SK-N-SH treated with all-trans-retinoic acid at 6 μM for 48 hours (cell line): ENCODE results near the gene ZNF319.

Experiments
- ATAC-seq: fragments of 200-7000 bp; cut with Tn5 transposase; 3 replicates; pipeline ENCODE4 v1.9.1; 2020; ENCODE audit warnings: mild to moderate bottlenecking, moderate library complexity
- ARNTL ChIP-seq: fragments of 450-650 bp; formaldehyde crosslinking; IDR thresholded peaks from 2 replicates; pipeline ENCODE4 v1.5.0; 2020; ENCODE audit warnings: low read depth, mild to moderate bottlenecking, moderate library complexity, borderline replicate concordance
- BACH2 ChIP-seq: fragments of 250-450 bp; sonication (Bioruptor Pico); IDR thresholded peaks from 2 replicates; pipeline ENCODE4 v1.9.0; 2021; ENCODE audit warnings: mild to moderate bottlenecking, borderline replicate concordance
- CREB5 ChIP-seq: fragments of 250-450 bp; sonication (Bioruptor Pico); IDR thresholded peaks from 2 replicates; pipeline ENCODE4 v1.5.1; 2020; ENCODE audit warnings: low read depth, mild to moderate bottlenecking, moderate library complexity
- CSDC2 ChIP-seq: fragments of 250-450 bp; sonication (Bioruptor Pico); IDR thresholded peaks from 2 replicates; pipeline ENCODE4 v1.5.0; 2020; ENCODE audit warnings: mild to moderate bottlenecking, moderate library complexity
- CSRNP3 ChIP-seq: fragments of 250-450 bp; sonication (Bioruptor Pico); IDR thresholded peaks from 2 replicates; pipeline ENCODE4 v1.5.1; 2021; ENCODE audit warnings: mild to moderate bottlenecking, moderate library complexity
- ESRRG ChIP-seq: fragments of 250-450 bp; sonication (Bioruptor Pico); IDR thresholded peaks from 2 replicates; pipeline ENCODE4 v1.6.1; 2021; ENCODE audit warnings: mild to moderate bottlenecking
- GLIS3 ChIP-seq: fragments of 250-450 bp; sonication (Bioruptor Pico); IDR thresholded peaks from 2 replicates; pipeline ENCODE4 v1.5.0; 2020; ENCODE audit warnings: mild to moderate bottlenecking, moderate library complexity
- ISL1 ChIP-seq: fragments of 250-450 bp; sonication (Bioruptor Pico); IDR thresholded peaks from 2 replicates; pipeline ENCODE4 v2.1.2; 2022; ENCODE audit warnings: mild to moderate bottlenecking, moderate library complexity
- PATZ1 ChIP-seq: fragments of 250-450 bp; sonication (Bioruptor Pico); IDR thresholded peaks from 2 replicates; pipeline ENCODE4 v1.8.0; 2020; ENCODE audit warnings: mild to moderate bottlenecking, moderate library complexity, borderline replicate concordance
- POU6F1 ChIP-seq: fragments of 250-450 bp; sonication (Bioruptor Pico); IDR thresholded peaks from 2 replicates; pipeline ENCODE4 v1.8.0; 2021; ENCODE audit warnings: low read depth, mild to moderate bottlenecking, moderate library complexity, borderline replicate concordance
- PPARA ChIP-seq: fragments of 250-450 bp; sonication (Bioruptor Pico); IDR thresholded peaks from 2 replicates; pipeline ENCODE4 v1.5.0; 2020; ENCODE audit warnings: mild to moderate bottlenecking, borderline replicate concordance
- RARB ChIP-seq: fragments of 250-450 bp; sonication (Bioruptor Pico); IDR thresholded peaks from 2 replicates; pipeline ENCODE4 v1.8.0; 2021; ENCODE audit warnings: mild to moderate bottlenecking, moderate library complexity
- SNAI2 ChIP-seq: fragments of 250-450 bp; sonication (Bioruptor Pico); IDR thresholded peaks from 2 replicates; pipeline ENCODE4 v1.5.0; 2020; ENCODE audit warnings: mild to moderate bottlenecking, moderate library complexity
- TCF4 ChIP-seq: fragments of 250-450 bp; sonication (Bioruptor Pico); IDR thresholded peaks from 2 replicates; pipeline ENCODE4 v1.8.0; 2021; ENCODE audit warnings: mild to moderate bottlenecking, moderate library complexity, borderline replicate concordance
- ZC3H10 ChIP-seq: fragments of 250-450 bp; sonication (Bioruptor Pico); IDR thresholded peaks from 2 replicates; pipeline ENCODE4 v1.5.1; 2021; ENCODE audit warnings: mild to moderate bottlenecking, moderate library complexity
- ZFP3 ChIP-seq: fragments of 250-450 bp; sonication (Bioruptor Pico); IDR thresholded peaks from 2 replicates; pipeline ENCODE4 v1.5.0; 2020; ENCODE audit warnings: mild to moderate bottlenecking, moderate library complexity
- ZFP30 ChIP-seq: fragments of 450-650 bp; formaldehyde crosslinking; IDR thresholded peaks from 2 replicates; pipeline ENCODE4 v1.5.0; 2022; ENCODE audit warnings: mild to moderate bottlenecking, moderate library complexity
- ZNF565 ChIP-seq: fragments of 450-650 bp; formaldehyde crosslinking; conservative IDR thresholded peaks from 2 replicates; pipeline ENCODE4 v1.5.0; 2020; ENCODE audit warnings: low read depth, mild to moderate bottlenecking, moderate library complexity
- ZNF70 ChIP-seq: fragments of 450-650 bp; formaldehyde crosslinking; IDR thresholded peaks from 2 replicates; pipeline ENCODE4 v1.5.0; 2020; ENCODE audit warnings: mild to moderate bottlenecking, moderate library complexity
- ZNF8 ChIP-seq: fragments of 450-650 bp; formaldehyde crosslinking; IDR thresholded peaks from 2 replicates; pipeline ENCODE4 v1.5.0; 2020; ENCODE audit warnings: mild to moderate bottlenecking, moderate library complexity

The ZNF319 gene

DNA sequence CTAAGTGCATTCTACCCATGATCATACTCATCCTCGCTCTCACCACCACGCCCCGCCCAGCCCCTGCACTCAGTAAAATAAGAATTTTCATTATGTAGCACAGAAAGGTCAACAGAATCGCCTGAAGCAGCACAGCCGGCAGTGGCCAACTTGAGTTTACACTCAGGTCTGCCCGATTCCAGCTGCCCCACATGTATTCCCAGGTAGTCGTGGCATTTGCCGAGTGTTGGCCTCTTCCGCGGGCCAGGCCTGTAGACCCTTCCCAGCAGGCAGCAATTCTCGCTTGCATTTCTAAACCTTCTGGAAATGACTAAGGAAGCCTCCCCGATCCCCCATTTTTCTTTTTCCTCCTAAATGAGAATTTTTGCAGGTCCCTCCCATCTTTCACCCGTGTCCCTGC, 30.2 kb downstream of the ZNF319 start:
- TF ChIP-seq ZNF565 (no peak), ZNF70 (CRISPR knock-in tag) (no peak), ZFP3 (CRISPR knock-in tag) (no peak), TCF4 (CRISPR knock-in tag) (no peak), BACH2 (no peak)
- ATAC-seq, result no peak

DNA sequence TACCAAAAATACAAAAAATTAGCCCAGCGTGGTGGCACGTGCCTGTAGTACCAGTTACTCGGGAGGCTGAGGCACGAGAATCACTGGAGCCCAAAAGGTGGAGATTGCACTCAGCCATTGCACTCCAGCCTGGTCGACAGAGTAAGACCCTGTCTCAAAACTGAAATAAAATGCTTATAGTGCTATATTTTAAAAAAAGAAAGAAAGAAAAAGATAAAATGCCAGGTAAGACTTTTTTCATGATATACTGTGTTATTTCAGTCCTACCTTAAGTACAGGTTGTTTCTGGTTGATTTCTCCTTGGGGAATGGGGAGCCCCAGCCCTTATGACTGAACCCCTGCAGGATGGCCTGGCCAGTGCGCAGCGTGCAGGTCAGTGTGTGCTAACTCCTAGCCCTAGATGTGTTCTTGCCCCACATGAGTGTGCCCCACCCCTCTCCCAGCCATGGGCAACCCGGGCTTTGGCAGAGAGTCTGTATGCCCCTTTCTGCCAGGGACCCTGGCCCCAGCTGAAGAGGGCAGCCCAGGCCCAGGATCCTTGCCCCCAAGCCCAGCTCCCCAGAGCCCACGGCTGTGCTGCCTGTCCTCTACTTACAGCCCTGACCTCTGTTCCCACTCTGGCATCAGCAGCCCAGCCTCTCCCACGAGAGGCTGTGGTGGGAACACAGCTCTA, 30.9 kb downstream of the ZNF319 start:
- ATAC-seq, result no peak; the same call in 2 of the 3 replicates
- no peak for TF ChIP-seq ARNTL
- no peak for TF ChIP-seq ZC3H10
- no peak for TF ChIP-seq RARB (CRISPR knock-in tag)
- no peak for TF ChIP-seq ZFP3 (CRISPR knock-in tag)
- TF ChIP-seq ZNF565, result no peak
- TF ChIP-seq GLIS3 (CRISPR knock-in tag), result no peak
- TF ChIP-seq CSRNP3 (CRISPR knock-in tag), result no peak
- no peak for TF ChIP-seq TCF4 (CRISPR knock-in tag)
- TF ChIP-seq ZFP30 (CRISPR knock-in tag), result no peak
- no peak for TF ChIP-seq PATZ1 (CRISPR knock-in tag)
- TF ChIP-seq CREB5 (CRISPR knock-in tag), result no peak
- no peak for TF ChIP-seq POU6F1 (CRISPR knock-in tag)
- TF ChIP-seq BACH2, result no peak
- no peak for TF ChIP-seq CSDC2 (CRISPR knock-in tag)

DNA sequence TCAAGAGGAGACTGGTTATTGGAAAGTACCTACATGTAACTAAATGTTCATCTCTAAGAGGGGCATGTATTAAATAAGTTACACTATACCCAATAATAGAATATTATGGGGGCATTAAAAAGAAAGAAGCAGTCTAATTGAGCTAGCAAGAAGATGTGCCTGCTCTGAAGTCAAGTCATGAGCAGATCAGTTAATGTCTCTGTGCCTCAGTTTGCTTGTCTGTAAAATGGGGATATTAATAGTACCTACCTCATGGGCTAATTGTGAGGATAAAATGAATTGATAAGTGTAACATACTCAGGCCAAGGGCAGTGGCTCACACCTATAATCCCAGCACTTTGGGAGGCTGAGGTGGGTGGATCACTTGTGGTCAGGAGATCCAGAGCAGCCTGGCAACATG, 32.6 kb downstream of the ZNF319 start:
- no peak for ATAC-seq
- TF ChIP-seq PPARA (CRISPR knock-in tag) (no peak), ZFP30 (CRISPR knock-in tag) (no peak), ZNF8 (CRISPR knock-in tag) (no peak), CSDC2 (CRISPR knock-in tag) (no peak), CSRNP3 (CRISPR knock-in tag) (no peak), ISL1 (CRISPR knock-in tag) (no peak), TCF4 (CRISPR knock-in tag) (no peak), BACH2 (no peak), RARB (CRISPR knock-in tag) (no peak), ZC3H10 (no peak)

DNA sequence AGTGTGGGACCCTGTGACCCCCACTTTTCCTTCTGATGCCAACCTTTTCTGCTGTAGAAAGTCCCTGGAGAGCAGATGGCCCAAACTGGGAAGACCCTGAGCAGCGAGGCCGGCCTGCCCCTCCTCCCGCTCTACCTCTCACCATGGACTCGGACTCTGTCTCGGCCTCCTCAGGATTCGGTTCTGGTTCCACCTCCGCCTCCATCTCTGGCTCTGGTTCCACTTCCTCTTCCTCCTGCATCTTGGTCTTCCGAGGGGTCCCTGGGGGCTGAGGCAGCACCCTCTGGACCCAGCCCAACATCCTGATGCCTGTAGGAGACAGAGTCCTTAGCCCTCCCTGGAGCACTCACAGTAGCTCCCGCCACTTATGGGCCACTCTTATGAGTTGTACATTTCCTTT, 33.5 kb downstream of the ZNF319 start:
- no peak for ATAC-seq
- TF ChIP-seq RARB (CRISPR knock-in tag) (no peak), ZFP30 (CRISPR knock-in tag) (no peak), ESRRG (CRISPR knock-in tag) (no peak), SNAI2 (CRISPR knock-in tag) (no peak), ARNTL (no peak), ISL1 (CRISPR knock-in tag) (no peak), ZFP3 (CRISPR knock-in tag) (no peak), ZC3H10 (no peak), CREB5 (CRISPR knock-in tag) (no peak), ZNF8 (CRISPR knock-in tag) (no peak)
